ENCODE measurements around the gene P3H3. TPM values are rescaled to one million over a fixed set of nuclear protein-coding genes. Genes with fewer than 3 reads are reported as not detected.

P3H3 gene
- total and polyA plus RNA-seq, 9 of the 15 experiments (the other 6 are each of a cell fraction or from before 2014, with no cell fraction given), result 0.03 to 15.0 (median 4.8) TPM

- H3K4me3 ChIP-seq, result no peak overlapping the region
Measured at GRCh38 chr12:6791931-6792520, 36.2 kb upstream of the P3H3 start.

More at GRCh38 chr12:6791931-6792520, 36.2 kb upstream of the P3H3 start:
- peaks cover 0 to 11% of the 10 kb centered on the region in 2 experiments; a peak in 2 of 5 replicates for H3K4me1 ChIP-seq (replicated peaks in 1 of 2; ENCODE audit: control insufficient read depth in 2 of 2, insufficient read depth in 2 of 2, low read length in 2 of 2)
- intact Hi-C loops (cut with micrococcal nuclease), result no loop called here
- H3K9me3 ChIP-seq (replicated peaks; ENCODE audit: control insufficient read depth, insufficient read depth, low read depth, low read length), result no peaks in the 10 kb centered on the region
- BruUV-seq (replicated peaks), result no TSS peak
- FAIRE-seq (no peak), ATAC-seq (no peak), DNase-seq (ENCODE audit: extremely low read depth in 1 of 4, low spot score in 3 of 4) (no peak)
- ChIA-PET POLR2A (interaction anchor here (0.8 to 1.2 kb wide), 3 partner anchors 20 to 178 kb away, joined by 3 to 4 read pairs (median 3); partner anchors contain the start of genes C12orf57, LAG3 and RNU7-1), CTCF (ENCODE audit: low intra/inter-chr PET ratio) (no interaction called here)
- no peaks in the 10 kb centered on the region for H3K36me3 ChIP-seq (ENCODE audit: control insufficient read depth, insufficient read depth, low read length)
- no peaks in the 10 kb centered on the region for H3K27me3 ChIP-seq (ENCODE audit: control insufficient read depth in 2 of 2, insufficient read depth in 2 of 2, low read length in 2 of 2)
- in situ Hi-C loops (cut with MboI), result no loop called here
- no peaks in the 10 kb centered on the region for H3K9me1 ChIP-seq (ENCODE audit: control insufficient read depth, insufficient read depth, low read length)
- TF ChIP-seq SRSF3 (IDR thresholded peaks at IDR 0.05; ENCODE audit: insufficient read depth, low read length) (no peak), CHCHD3 (CRISPR knock-in tag; IDR thresholded peaks at IDR 0.05) (no peak), RBM14 (IDR thresholded peaks at IDR 0.05; ENCODE audit: borderline replicate concordance, insufficient read depth, low read depth, low read length) (no peak), ZSCAN32 (CRISPR knock-in tag; IDR thresholded peaks at IDR 0.05) (no peak), ZNF586 (CRISPR knock-in tag; conservative IDR thresholded peaks at IDR 0.05) (no peak), ZNF785 (CRISPR knock-in tag; IDR thresholded peaks at IDR 0.05) (no peak), ZNF217 (CRISPR knock-in tag; IDR thresholded peaks at IDR 0.05) (no peak), POLR3G (IDR thresholded peaks at IDR 0.05; ENCODE audit: extremely low read depth, insufficient read length, insufficient replicate concordance) (no peak), NFE2 (IDR thresholded peaks at IDR 0.05; ENCODE audit: low read depth) (no peak), ZBTB12 (CRISPR knock-in tag; IDR thresholded peaks at IDR 0.05) (no peak)
- TF ChIP-seq, protein P1, sequence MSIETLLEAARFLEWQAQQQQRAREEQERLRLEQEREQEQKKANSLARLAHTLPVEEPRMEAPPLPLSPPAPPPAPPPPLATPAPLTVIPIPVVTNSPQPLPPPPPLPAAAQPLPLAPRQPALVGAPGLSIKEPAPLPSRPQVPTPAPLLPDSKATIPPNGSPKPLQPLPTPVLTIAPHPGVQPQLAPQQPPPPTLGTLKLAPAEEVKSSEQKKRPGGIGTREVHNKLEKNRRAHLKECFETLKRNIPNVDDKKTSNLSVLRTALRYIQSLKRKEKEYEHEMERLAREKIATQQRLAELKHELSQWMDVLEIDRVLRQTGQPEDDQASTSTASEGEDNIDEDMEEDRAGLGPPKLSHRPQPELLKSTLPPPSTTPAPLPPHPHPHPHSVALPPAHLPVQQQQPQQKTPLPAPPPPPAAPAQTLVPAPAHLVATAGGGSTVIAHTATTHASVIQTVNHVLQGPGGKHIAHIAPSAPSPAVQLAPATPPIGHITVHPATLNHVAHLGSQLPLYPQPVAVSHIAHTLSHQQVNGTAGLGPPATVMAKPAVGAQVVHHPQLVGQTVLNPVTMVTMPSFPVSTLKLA (conservative IDR thresholded peaks at IDR 0.05), result no peak
- H3K9ac ChIP-seq (ENCODE audit: insufficient read depth in 1 of 2, low read depth in 2 of 2, low read length in 2 of 2), result no peak overlapping the region; a peak in 1 of 4 replicates
- no peak overlapping the region for H3K27ac ChIP-seq (ENCODE audit: extremely low read depth, low read depth, low read length)
- H3K79me2 ChIP-seq (ENCODE audit: control insufficient read depth, insufficient read depth, low read length), result no peaks in the 10 kb centered on the region
- no peak overlapping the region for H3K4me2 ChIP-seq (ENCODE audit: insufficient read depth, low read length)
- peak overlapping the region; percentile 59; the same call in 1 of the 2 replicates for H2AFZ ChIP-seq (ENCODE audit: low read depth, low read length)
- 68% methylated on average over 8 of the region's 13 CpGs for WGBS (ENCODE audit: insufficient coverage, low coverage, missing lambda C conversion rate)
- H4K20me1 ChIP-seq (replicated peaks; ENCODE audit: control insufficient read depth, insufficient read depth, low read length), result no peaks in the 10 kb centered on the region

Data from K562 (cell line).